GM23338 (cell line): Measurements from ENCODE around the gene MAP2K1.
"Not testable (repeated sequence)": the region's sequence is repeated elsewhere in the genome, so short reads cannot be mapped to it uniquely, and the experiment has no call there.

Source experiments
- EZH2 ChIP-seq: fragments of 200-600 bp; sonication (generic); IDR thresholded peaks from one replicate; pipeline ENCODE4 v1.8.0; 2017; ENCODE audit warnings: antibody characterized with exemption, mild to moderate bottlenecking, low read depth; ENCODE audit not compliant: unreplicated experiment
- EZH2phosphoT487 ChIP-seq: fragments of 200-600 bp; sonication (generic); IDR thresholded peaks from one replicate; pipeline ENCODE4 v1.8.1; 2018; ENCODE audit warnings: antibody characterized with exemption; ENCODE audit not compliant: unreplicated experiment
- JUNB ChIP-seq: IDR thresholded peaks from one replicate; pipeline ENCODE4 v1.6.1; 2016; ENCODE audit warnings: antibody characterized with exemption; ENCODE audit not compliant: unreplicated experiment
- POLR2AphosphoS5 ChIP-seq: IDR thresholded peaks from 2 replicates; pipeline ENCODE4 v1.6.1; 2016; ENCODE audit warnings: antibody characterized with exemption, low read depth
- REST ChIP-seq: IDR thresholded peaks from one replicate; pipeline ENCODE4 v1.6.1; 2018; ENCODE audit warnings: antibody characterized with exemption; ENCODE audit not compliant: unreplicated experiment
- ZNF114 ChIP-seq: fragments of 250-450 bp; sonication (Bioruptor Pico); IDR thresholded peaks from 2 replicates; pipeline ENCODE4 v1.5.0; 2020; ENCODE audit warnings: mild to moderate bottlenecking, moderate library complexity
- ZNF331 ChIP-seq: fragments of 250-450 bp; sonication (Bioruptor Pico); IDR thresholded peaks from 2 replicates; pipeline ENCODE4 v1.5.0; 2020; ENCODE audit warnings: low read depth, mild to moderate bottlenecking, moderate library complexity
- TF ChIP-seq, protein P1 (sequence below), 2 experiments: fragments of 200-600 bp in 1 of 2; sonication (generic) in 1 of 2; conservative IDR thresholded peaks; 2 replicates each; pipeline versions ENCODE4 v1.5.1 to v1.6.1; 2016 to 2017; ENCODE audit warnings: antibody characterized with exemption in 2 of 2, low read depth in 2 of 2, mild to moderate bottlenecking in 2 of 2, moderate library complexity in 1 of 2

DNA sequence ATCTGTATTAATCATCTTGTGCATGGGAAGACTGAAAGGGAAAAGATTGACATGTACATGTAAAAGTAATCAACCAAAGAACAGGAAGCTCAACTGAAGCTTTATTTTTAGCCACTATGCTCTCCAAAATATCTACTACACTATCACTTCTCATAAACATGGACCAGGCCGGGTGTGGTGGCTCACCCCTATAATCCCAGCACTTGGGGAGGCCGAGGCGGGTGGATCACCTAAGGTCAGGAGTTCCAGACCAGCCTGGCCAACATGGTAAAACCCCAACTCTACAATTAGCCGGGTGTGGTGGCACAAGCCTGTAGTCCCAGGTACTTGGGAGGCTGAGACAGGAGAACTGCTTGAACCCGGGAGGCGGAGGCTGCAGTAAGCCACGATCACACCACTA is 113.6 kb downstream of the MAP2K1 start:
- TF ChIP-seq REST; EZH2; ZNF114; EZH2phosphoT487; POLR2AphosphoS5; ZNF331 (CRISPR knock-in tag); JUNB: not testable (repeated sequence)
- TF ChIP-seq, protein P1, sequence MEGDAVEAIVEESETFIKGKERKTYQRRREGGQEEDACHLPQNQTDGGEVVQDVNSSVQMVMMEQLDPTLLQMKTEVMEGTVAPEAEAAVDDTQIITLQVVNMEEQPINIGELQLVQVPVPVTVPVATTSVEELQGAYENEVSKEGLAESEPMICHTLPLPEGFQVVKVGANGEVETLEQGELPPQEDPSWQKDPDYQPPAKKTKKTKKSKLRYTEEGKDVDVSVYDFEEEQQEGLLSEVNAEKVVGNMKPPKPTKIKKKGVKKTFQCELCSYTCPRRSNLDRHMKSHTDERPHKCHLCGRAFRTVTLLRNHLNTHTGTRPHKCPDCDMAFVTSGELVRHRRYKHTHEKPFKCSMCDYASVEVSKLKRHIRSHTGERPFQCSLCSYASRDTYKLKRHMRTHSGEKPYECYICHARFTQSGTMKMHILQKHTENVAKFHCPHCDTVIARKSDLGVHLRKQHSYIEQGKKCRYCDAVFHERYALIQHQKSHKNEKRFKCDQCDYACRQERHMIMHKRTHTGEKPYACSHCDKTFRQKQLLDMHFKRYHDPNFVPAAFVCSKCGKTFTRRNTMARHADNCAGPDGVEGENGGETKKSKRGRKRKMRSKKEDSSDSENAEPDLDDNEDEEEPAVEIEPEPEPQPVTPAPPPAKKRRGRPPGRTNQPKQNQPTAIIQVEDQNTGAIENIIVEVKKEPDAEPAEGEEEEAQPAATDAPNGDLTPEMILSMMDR (conservative IDR thresholded peaks at IDR 0.05; ENCODE audit: low read depth in 2 of 2), result not testable (repeated sequence)
